Gastroesophageal sphincter (tissue), 4 donors: ENCODE measurements around the gene LRRC63. TPM values are rescaled to one million over a fixed set of nuclear protein-coding genes. Genes with fewer than 3 reads are reported as not detected.

Experiments used
- ATAC-seq: fragments of 150-250 bp; one replicate; pipeline ENCODE4 v1.9.1; 2016; ENCODE audit warnings: mild to moderate bottlenecking, moderate library complexity
- H3K27ac ChIP-seq, 4 donors: fragments of 200-600 bp; sonication (generic) in 3 of 4; 1 replicate in 3 of 4; 2 replicates in 1 of 4; pipeline ENCODE4 v1.5.1; 2016 to 2019
- H3K27me3 ChIP-seq: fragments of 200-600 bp; sonication (generic); one replicate; pipeline ENCODE4 v1.5.1; 2019
- H3K36me3 ChIP-seq, 2 donors: fragments of 200-600 bp; sonication (generic); one replicate each; pipeline ENCODE4 v1.5.1; 2019; ENCODE audit warnings: control low read depth in 1 of 2
- H3K4me1 ChIP-seq, 3 donors: fragments of 200-600 bp; sonication (generic); 1 replicate in 2 of 3; 2 replicates in 1 of 3; pipeline ENCODE4 v1.5.1; 2016 to 2019; ENCODE audit warnings: control low read depth in 2 of 3
- H3K4me3 ChIP-seq, 2 donors: fragments of 200-600 bp; sonication (generic); one replicate each; pipeline ENCODE4 v1.5.1; 2019; ENCODE audit warnings: mild to moderate bottlenecking in 1 of 2, moderate library complexity in 1 of 2
- H3K9me3 ChIP-seq, 3 donors: fragments of 200-600 bp; sonication (generic); one replicate each; pipeline ENCODE4 v1.5.1; 2017 to 2019; ENCODE audit warnings: control low read depth in 2 of 3
- CTCF ChIP-seq, 4 experiments: fragments of 200-600 bp in 2 of 4; fragments of 450-650 bp in 2 of 4; sonication (generic) in 1 of 4; IDR thresholded peaks; one replicate each; pipeline ENCODE4 v1.5.1; 2017 to 2019; ENCODE audit warnings: antibody characterized with exemption in 4 of 4, mild to moderate bottlenecking in 2 of 4, moderate library complexity in 2 of 4
- EP300 ChIP-seq: sonication (generic); formaldehyde crosslinking; IDR thresholded peaks from one replicate; pipeline ENCODE4 v1.6.1; 2017; ENCODE audit warnings: antibody characterized with exemption, mild to moderate bottlenecking
- POLR2A ChIP-seq, 2 donors: fragments of 450-650 bp; IDR thresholded peaks; one replicate each; pipeline ENCODE4 v1.6.1; 2017; ENCODE audit warnings: antibody characterized with exemption in 2 of 2, mild to moderate bottlenecking in 2 of 2, moderate library complexity in 1 of 2
- POLR2AphosphoS5 ChIP-seq: sonication (generic); formaldehyde crosslinking; IDR thresholded peaks from one replicate; pipeline ENCODE4 v1.6.1; 2017; ENCODE audit warnings: antibody characterized with exemption
- WGBS, 2 donors: methylation state at CpG; one replicate each; pipeline ENCODE4 v1.1.5; 2018; ENCODE audit warnings: low coverage in 1 of 2; 5-methylcytosine and 5-hydroxymethylcytosine counted together
- total RNA-seq, 4 donors: library from RNA; depleted of rRNA; stranded (reverse); fragments of >200 nt; gene quantifications; one replicate each; pipeline ENCODE4 v1.1.0, GENCODE V29; 2016

LRRC63 gene
- total RNA-seq, 4 donors from 2014 or later, result not detected

GRCh38 chr13:46183018-46183946 is 28.4 kb upstream of the LRRC63 start:
- WGBS, 2 donors, result 88 to 94% methylated on average over 5 to 6 of the region's 15 CpGs
- H3K36me3 ChIP-seq, result no peaks in the 10 kb centered on the region
- H3K27ac ChIP-seq, result no peak overlapping the region
- no peak overlapping the region for H3K4me3 ChIP-seq
- no peaks in the 10 kb centered on the region for H3K4me1 ChIP-seq
- no peaks in the 10 kb centered on the region for H3K27me3 ChIP-seq
- no peak for TF ChIP-seq POLR2AphosphoS5
- no peak for TF ChIP-seq CTCF (IDR thresholded peaks at IDR 0.05)
- TF ChIP-seq POLR2A (IDR thresholded peaks at IDR 0.05), result no peak
- TF ChIP-seq EP300, result no peak
- ATAC-seq, result no peak
- no peaks in the 10 kb centered on the region for H3K9me3 ChIP-seq

- H3K9me3 ChIP-seq, result no peaks in the 10 kb centered on the region
- no peaks in the 10 kb centered on the region for H3K36me3 ChIP-seq
- no peaks in the 10 kb centered on the region for H3K4me1 ChIP-seq
- H3K4me3 ChIP-seq, result no peak overlapping the region
- no peak for TF ChIP-seq POLR2AphosphoS5
- TF ChIP-seq CTCF (IDR thresholded peaks at IDR 0.05), result peak in 2 of 4 experiments; percentile 13 to 27
- 31 to 50% methylated on average over 6 of the region's 6 CpGs for WGBS, 2 donors
- no peak overlapping the region for H3K27ac ChIP-seq
- no peak for ATAC-seq
- H3K27me3 ChIP-seq, result no peaks in the 10 kb centered on the region
Observed at GRCh38 chr13:46184277-46184699, 27.4 kb upstream of the LRRC63 start.

- no peak for ATAC-seq
- Histone ChIP-seq H3K4me3 (no peak overlapping the region), H3K9me3 (no peaks in the 10 kb centered on the region), H3K27me3 (no peaks in the 10 kb centered on the region), H3K36me3 (no peaks in the 10 kb centered on the region), H3K4me1 (no peaks in the 10 kb centered on the region), H3K27ac (no peak overlapping the region)
- TF ChIP-seq CTCF (IDR thresholded peaks at IDR 0.05) (no peak), POLR2A (IDR thresholded peaks at IDR 0.05) (no peak), POLR2AphosphoS5 (no peak), EP300 (no peak)
- 87 to 89% methylated on average over 4 of the region's 4 CpGs for WGBS, 2 donors
Observed at GRCh38 chr13:46185634-46186033, 26.1 kb upstream of the LRRC63 start.

GRCh38 chr13:46192412-46192811 is 19.3 kb upstream of the LRRC63 start:
- Histone ChIP-seq H3K36me3 (no peaks in the 10 kb centered on the region), H3K4me3 (no peak overlapping the region), H3K9me3 (no peaks in the 10 kb centered on the region), H3K27ac (no peak overlapping the region), H3K4me1 (no peaks in the 10 kb centered on the region), H3K27me3 (no peaks in the 10 kb centered on the region)
- no peak for ATAC-seq
- WGBS, 2 donors, result 22 to 92% methylated on average over 1 of the region's 1 CpG
- TF ChIP-seq POLR2A (IDR thresholded peaks at IDR 0.05) (no peak), CTCF (IDR thresholded peaks at IDR 0.05) (no peak), POLR2AphosphoS5 (no peak), EP300 (no peak)

- Histone ChIP-seq H3K4me3 (no peak overlapping the region), H3K27ac (no peak overlapping the region), H3K36me3 (no peaks in the 10 kb centered on the region), H3K9me3 (no peaks in the 10 kb centered on the region), H3K27me3 (no peaks in the 10 kb centered on the region), H3K4me1 (no peaks in the 10 kb centered on the region)
- no peak for TF ChIP-seq CTCF (IDR thresholded peaks at IDR 0.05)
- no peak for TF ChIP-seq EP300
- ATAC-seq, result no peak
- 69 to 93% methylated on average over 1 of the region's 1 CpG for WGBS, 2 donors
Observed at GRCh38 chr13:46195016-46195415, 16.7 kb upstream of the LRRC63 start.
